Measurements from ENCODE around the gene ARHGAP11A.

DNA sequence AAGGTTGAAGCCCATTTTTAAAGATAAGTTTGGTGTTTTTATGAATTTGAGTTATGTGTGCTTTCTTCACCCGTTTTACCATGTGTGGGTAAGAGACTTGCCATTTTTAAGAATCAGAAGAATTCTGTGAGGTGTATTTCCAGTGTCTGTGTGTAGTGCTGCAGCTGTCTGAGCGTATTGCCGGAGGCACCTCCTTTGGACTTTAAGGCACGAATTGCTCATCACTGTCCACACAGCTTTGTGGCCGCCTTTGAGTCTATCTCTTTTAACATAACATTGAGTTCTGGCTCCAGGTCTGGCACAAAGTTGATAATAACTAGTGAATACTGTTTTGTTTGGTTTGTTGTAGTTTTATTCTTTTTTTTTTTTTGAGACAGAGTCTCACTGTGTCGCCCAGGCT, 52.0 kb downstream of the ARHGAP11A start:
- TF ChIP-seq, protein P1, sequence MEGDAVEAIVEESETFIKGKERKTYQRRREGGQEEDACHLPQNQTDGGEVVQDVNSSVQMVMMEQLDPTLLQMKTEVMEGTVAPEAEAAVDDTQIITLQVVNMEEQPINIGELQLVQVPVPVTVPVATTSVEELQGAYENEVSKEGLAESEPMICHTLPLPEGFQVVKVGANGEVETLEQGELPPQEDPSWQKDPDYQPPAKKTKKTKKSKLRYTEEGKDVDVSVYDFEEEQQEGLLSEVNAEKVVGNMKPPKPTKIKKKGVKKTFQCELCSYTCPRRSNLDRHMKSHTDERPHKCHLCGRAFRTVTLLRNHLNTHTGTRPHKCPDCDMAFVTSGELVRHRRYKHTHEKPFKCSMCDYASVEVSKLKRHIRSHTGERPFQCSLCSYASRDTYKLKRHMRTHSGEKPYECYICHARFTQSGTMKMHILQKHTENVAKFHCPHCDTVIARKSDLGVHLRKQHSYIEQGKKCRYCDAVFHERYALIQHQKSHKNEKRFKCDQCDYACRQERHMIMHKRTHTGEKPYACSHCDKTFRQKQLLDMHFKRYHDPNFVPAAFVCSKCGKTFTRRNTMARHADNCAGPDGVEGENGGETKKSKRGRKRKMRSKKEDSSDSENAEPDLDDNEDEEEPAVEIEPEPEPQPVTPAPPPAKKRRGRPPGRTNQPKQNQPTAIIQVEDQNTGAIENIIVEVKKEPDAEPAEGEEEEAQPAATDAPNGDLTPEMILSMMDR (IDR thresholded peaks at IDR 0.05; ENCODE audit: borderline replicate concordance, extremely low read depth, low read length, poor library complexity, severe bottlenecking) = no peak
- TF ChIP-seq EZH2 (IDR thresholded peaks at IDR 0.05; ENCODE audit: borderline replicate concordance, low read depth, low read length, severe bottlenecking) = no peak

Data from DND-41 (cell line).